ENCODE measurements around the gene SPNS3. TPM values are rescaled to one million over a fixed set of nuclear protein-coding genes. Genes with fewer than 3 reads are reported as not detected.

The SPNS3 gene
- total RNA-seq, 2 donors from 2014 or later, result 0.42 to 0.59 TPM

- DNase-seq (no peak), ATAC-seq (no peak)
- intact Hi-C loops (cut with DNase I), result loop anchor here (5.0 to 10.0 kb wide), 4 partner anchors 82 to 204 kb away; partner anchors contain the start of gene MYBBP1A (in 1 of the 2)
Observed at GRCh38 chr17:4422864-4423263, 10.9 kb upstream of the SPNS3 start.

GRCh38 chr17:4425398-4425797, 8.3 kb upstream of the SPNS3 start:
- ATAC-seq (no peak), DNase-seq (no peak)
- intact Hi-C loops (cut with DNase I), result loop anchor here (10.0 kb wide), 3 partner anchors 79 to 199 kb away; partner anchors contain the start of gene MYBBP1A (in 1 of the 2)

GRCh38 chr17:4426499-4427208, 7.1 kb upstream of the SPNS3 start:
- intact Hi-C loops (cut with DNase I), result loop anchor here (10.0 kb wide), 3 partner anchors 78 to 198 kb away; partner anchors contain the start of gene MYBBP1A (in 1 of the 2)
- no peak for DNase-seq
- no peak for ATAC-seq

- ATAC-seq (no peak), DNase-seq (no peak)
- intact Hi-C loops (cut with DNase I), result loop anchor here (10.0 kb wide), 3 partner anchors 77 to 197 kb away; partner anchors contain the start of gene MYBBP1A (in 1 of the 2)
Observed at GRCh38 chr17:4427505-4427904, 6.2 kb upstream of the SPNS3 start.

- intact Hi-C loops (cut with DNase I), result no loop called here
Observed at GRCh38 chr17:4436381-4436780, 2.6 kb downstream of the SPNS3 start.

GRCh38 chr17:4436846-4437245, 3.1 kb downstream of the SPNS3 start:
- intact Hi-C loops (cut with DNase I), result no loop called here
- ATAC-seq (no peak), DNase-seq (no peak)

More at GRCh38 chr17:4436381-4436780, 2.6 kb downstream of the SPNS3 start:
- no peak for ATAC-seq
- DNase-seq, result no peak

- intact Hi-C loops (cut with DNase I), result no loop called here
- ATAC-seq (no peak), DNase-seq (no peak)
Observed at GRCh38 chr17:4438162-4438944, 4.6 kb downstream of the SPNS3 start.

GRCh38 chr17:4440021-4440420, 6.3 kb downstream of the SPNS3 start:
- no peak for ATAC-seq
- intact Hi-C loops (cut with DNase I), result no loop called here
- no peak for DNase-seq

- peak; percentile 31 to 54 for ATAC-seq
Observed at GRCh38 chr17:4440690-4441686, 7.2 kb downstream of the SPNS3 start.

GRCh38 chr17:4442582-4442981, 8.8 kb downstream of the SPNS3 start:
- no peak for DNase-seq
- intact Hi-C loops (cut with DNase I), result no loop called here
- ATAC-seq, result no peak

More at GRCh38 chr17:4440690-4441686, 7.2 kb downstream of the SPNS3 start:
- intact Hi-C loops (cut with DNase I), result no loop called here
- DNase-seq, result no peak

GRCh38 chr17:4443476-4443875, 9.7 kb downstream of the SPNS3 start:
- ATAC-seq (no peak), DNase-seq (no peak)
- intact Hi-C loops (cut with DNase I), result no loop called here

- ATAC-seq (peak; percentile 77), DNase-seq (peak; percentile 78)
- intact Hi-C loops (cut with DNase I), result no loop called here
Observed at GRCh38 chr17:4444782-4445473, 11.2 kb downstream of the SPNS3 start.

GRCh38 chr17:4445731-4446130, 12.0 kb downstream of the SPNS3 start:
- intact Hi-C loops (cut with DNase I), result no loop called here
- ATAC-seq, result no peak

GRCh38 chr17:4446326-4447071, 12.8 kb downstream of the SPNS3 start:
- DNase-seq, result no peak
- intact Hi-C loops (cut with DNase I), result no loop called here
- no peak for ATAC-seq

More at GRCh38 chr17:4445731-4446130, 12.0 kb downstream of the SPNS3 start:
- DNase-seq, result no peak

- DNase-seq, result no peak
- intact Hi-C loops (cut with DNase I), result no loop called here
- peak in 1 of 2 donors; percentile 36 for ATAC-seq
Observed at GRCh38 chr17:4448197-4448980, 14.6 kb downstream of the SPNS3 start.

- intact Hi-C loops (cut with DNase I), result loop anchor here in 1 of 2 donors (5.0 kb wide), 1 partner anchor 703 kb away; no protein-coding TSS in a partner anchor
- ATAC-seq (peak in 1 of 2 donors; percentile 46), DNase-seq (no peak)
Observed at GRCh38 chr17:4449736-4450135, 16.0 kb downstream of the SPNS3 start.
